ENCODE data around the gene PTPN3.
A peak's percentile ranks its signal among the peaks of the same experiment; 100 is the strongest.

PTPN3 gene

DNA sequence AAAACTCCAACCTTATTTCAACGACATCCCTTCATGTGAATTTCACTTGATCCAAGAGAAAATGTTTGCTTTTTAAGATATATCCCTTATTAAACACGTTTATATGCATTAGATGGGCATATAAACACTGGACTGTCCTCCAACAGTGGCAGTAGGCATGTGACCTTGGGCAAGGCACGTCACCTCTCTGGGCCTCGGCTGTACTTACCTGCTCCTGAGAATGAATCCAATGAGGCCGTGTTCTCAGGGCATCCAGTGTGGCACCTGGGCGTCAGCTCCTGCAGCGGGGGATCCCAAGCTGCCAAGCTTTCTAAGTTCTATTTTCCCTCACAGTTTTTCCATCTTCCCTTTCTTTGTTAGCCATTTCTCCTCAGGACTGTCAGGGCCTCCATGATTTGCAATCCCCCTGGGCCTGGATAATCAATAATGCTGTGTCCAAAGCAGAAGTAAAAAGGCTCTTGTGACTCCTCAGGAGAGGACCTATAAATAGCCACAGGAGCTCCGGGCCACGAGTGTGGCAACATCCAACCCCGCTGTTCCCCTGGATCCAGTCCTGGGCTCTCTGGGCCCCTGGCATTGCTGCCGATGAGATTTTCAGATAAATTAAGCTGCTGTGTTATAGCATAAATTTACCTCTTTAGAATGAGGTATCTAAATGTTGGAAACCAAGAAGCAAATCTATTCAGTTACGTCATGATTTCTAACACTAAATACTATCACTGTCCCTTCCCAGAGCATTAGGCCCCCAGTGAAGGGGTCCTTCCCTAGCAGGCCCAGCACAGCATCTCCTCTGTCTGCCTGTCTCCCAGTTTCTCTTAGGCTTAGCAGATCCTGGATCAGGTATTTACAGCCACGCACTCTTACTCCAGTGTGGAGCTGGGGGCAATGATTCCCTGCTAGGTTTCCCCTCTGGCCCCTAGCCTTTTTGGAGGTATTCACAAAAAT, 76.8 kb downstream of the PTPN3 start:
- no peak for DNase-seq

GRCh38 chr9:109419531-109419930, 78.6 kb downstream of the PTPN3 start:
- no peak for DNase-seq

DNA sequence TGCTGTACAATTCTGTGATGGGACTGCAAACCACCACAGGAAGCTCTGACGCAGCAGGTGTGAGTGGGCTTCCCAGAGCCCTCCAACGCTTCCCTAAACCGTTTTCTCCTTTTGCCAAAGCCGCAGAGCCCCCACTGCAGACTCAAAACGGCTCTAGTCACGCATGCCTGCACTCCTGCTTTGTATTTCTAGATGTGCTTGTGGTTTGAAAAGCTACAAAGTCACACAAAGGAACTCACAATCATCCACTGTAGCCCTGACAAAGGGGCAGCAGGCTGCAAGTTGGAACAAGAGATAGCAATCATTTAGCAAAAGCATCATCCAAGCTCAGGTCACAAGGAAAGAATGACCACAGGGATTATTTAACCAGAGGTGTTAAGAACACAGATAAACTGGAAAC, 79.3 kb downstream of the PTPN3 start:
- no peak for DNase-seq

- DNase-seq: no peak
Measured at GRCh38 chr9:109417585-109418544, 80.2 kb downstream of the PTPN3 start.

DNA sequence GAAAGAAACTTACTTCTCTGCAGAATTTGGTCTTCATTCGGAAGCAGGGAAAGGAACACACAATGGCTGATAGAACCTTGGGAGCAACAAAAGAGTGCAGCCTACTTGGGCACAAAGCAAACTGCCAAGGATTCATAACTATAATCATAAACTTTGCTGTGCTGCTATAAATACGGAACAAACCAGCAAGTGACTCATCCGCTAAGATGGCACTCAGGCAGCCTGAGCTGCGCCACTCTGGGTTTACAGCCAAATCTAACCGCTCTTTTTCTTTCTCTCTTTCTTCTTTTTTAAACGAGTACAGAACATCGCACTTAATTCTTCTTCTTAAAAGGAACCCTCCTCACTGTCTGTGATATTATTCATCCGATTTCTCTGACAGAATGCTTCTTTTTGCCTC, 81.1 kb downstream of the PTPN3 start:
- no peak for DNase-seq

DNA sequence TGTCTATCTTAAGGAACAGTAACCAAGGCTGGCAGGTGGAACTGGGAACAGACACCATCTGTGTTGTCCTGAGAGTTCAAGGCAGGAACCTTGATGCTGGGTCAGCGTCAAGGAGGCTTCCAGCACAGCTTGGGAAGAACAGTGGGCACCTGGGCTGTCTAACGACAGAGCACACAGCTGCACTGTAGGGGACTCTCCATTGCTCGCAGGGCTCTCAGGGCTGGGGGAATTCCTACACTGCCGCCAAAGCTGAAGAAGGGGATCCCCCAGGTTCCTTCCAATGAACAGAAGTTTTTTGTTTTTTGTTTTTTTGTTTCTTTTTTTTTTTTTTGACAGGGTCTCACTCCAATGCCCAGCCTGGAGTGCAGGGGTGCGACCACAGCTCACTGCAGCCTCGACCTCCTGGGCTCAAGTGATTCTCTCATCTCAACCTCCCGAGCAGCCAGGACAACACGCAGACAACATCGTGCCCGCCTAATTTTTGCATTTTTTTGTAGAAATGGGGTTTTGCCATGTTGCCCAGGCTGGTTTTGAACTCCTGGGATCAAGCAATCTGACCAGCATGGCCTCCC, 81.9 kb downstream of the PTPN3 start:
- no peak for DNase-seq

DNA sequence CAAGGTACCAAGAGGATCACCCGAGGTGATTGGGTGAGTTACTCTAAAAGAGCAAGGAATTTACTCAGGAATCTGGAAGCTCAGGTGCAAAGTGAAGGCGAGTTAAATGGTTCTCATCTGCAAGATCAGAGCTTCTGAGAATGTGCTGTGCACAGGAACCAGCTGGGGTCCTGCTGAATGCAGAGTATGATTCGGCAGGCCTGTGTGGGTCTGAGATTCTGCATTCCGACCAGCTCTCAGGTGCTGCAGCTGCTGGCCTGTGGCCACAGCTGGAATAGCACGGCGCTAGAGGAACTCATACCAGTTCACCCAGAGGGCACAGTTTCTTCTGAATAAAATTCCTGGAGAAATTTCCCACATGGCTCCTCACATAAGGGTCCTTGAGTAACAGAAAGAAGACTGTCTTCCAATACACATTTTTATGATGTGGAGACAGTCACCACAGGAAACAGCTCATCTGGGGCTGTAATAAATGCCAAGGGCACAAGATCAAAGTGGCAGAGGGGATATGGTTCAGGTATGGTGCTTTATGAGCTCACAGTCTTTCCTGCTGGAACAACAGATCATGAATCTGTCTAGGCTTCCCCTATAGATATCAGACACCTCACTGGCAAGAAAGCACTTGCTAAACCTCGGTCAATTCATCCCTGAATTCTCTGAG, 83.9 kb downstream of the PTPN3 start:
- DNase-seq: no peak

GRCh38 chr9:109411798-109412352, 86.2 kb downstream of the PTPN3 start:
- peak; percentile 38 for DNase-seq

DNA sequence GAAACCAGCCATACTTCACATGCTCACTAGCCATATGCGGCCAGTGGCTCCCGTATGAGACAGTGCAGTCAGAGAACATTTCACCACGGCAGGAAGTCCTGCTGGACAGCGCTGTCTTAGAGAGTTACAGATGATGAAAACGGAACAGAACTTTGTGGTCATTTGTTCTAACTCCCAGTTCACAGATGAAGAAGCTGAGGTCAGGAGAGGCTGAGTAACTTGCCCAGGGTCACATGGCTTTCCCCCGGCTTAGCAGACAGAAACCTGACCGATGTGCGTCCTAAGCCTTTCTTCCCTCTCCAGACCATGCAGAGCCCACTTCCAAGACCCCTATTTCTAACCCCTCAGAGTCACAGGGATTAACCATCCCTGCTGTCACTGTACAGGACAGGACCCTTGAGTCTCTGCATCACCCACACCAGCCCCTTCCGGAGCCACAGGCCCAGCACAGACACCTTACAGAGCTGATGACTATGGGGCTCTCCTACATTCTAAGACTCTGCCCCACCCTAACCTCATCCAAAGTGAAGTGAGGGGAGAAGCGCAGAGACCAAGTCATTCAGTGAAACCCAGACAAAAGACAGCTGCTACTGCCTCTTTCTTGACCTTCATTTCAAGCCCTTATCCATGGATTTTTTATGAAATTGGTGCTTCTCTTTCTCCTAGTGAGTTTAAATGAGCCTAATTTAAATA, 86.9 kb downstream of the PTPN3 start:
- no peak for DNase-seq

DNA sequence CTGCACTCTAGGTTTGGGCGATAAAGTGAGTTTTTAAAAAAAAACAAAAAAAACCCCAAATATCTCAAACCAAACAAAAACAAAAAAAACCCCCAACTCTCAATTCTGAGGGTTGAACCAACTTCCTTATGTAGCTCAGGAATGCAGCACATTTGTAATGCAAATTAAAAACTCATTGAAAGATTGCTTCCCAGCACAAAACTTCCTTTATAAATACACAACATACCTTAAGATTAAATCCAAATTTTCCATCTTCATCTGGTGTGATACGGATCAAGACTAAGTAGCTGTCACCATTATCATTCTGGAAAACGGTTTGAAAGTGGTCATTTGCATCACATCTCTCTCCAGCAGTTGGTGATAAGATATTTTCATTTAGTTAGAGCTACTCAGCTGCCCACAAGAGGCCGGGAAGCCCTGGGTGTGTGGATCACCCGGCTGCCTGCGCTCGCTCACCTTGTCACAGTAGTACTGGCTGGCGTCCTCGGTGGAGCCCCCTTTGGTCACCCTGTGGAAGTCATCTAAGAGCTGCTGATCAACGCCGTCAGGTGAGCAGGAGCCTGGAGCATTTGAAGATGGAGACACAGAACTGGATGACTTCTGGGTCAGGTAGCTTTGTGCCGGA, 88.2 kb downstream of the PTPN3 start:
- DNase-seq: no peak

GRCh38 chr9:109408759-109409462, 89.2 kb downstream of the PTPN3 start:
- DNase-seq: no peak

DNA sequence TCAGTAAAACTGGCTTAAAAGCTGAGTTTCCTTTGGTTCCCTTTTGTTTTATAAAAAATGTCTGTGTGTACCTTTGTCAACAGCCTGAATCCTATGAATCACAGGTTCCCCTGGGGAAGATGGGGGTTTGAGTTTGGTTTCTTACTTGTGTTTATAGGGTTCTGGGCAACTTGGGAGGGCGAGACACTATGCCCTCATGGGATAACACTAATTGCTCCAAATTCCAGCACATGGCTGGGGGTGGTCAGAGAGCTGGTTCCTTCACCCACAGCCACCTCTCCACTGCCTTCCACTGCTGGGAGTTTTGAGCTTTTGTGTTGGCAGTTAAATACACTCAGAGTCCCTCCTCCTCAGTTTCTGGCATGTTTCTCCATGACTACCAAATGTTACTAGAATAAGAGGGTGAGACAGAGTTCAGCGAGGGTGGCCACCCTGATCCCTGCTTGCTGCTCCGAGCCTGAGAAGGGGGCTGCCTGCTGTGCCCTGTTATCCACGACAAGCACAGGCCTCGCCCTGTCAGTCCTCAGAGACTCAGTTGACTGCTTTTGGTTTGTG, 94.3 kb downstream of the PTPN3 start:
- peak; percentile 23 for DNase-seq

DNA sequence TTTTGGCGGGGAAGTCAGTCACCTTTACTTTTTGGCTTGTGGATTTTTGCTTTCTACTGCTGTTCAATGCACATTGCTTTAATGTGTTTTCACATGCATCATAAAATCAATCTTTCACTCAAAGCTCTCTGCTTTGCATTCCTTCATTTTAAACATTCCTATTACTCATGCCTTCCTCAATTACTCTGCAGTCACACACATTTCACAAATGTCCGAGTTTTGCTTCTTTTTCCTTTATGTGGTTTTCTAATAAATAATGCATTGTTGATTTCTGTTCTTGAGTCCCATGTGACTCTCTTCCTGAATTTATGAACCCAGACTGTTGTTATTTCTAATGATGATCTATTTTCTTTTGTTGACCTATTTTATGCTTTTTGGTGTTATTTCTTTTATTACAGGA, 95.0 kb downstream of the PTPN3 start:
- DNase-seq: peak; percentile 38

DNA sequence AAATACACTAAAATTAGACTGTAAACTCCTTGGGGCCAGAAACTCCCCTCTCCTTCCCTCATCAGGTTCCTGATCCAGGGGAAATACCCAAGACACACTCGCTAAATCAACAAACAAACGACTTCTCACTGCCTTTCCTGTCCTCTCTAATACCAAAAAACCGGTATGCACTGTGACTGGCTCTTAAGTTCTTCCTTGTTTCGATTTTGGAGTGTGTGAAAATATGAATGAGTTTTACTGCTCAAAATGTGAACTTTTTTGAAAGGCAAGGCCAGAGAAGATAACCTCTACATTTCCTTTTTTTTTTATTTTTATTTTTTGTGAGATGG, 96.2 kb downstream of the PTPN3 start:
- DNase-seq: no peak

DNA sequence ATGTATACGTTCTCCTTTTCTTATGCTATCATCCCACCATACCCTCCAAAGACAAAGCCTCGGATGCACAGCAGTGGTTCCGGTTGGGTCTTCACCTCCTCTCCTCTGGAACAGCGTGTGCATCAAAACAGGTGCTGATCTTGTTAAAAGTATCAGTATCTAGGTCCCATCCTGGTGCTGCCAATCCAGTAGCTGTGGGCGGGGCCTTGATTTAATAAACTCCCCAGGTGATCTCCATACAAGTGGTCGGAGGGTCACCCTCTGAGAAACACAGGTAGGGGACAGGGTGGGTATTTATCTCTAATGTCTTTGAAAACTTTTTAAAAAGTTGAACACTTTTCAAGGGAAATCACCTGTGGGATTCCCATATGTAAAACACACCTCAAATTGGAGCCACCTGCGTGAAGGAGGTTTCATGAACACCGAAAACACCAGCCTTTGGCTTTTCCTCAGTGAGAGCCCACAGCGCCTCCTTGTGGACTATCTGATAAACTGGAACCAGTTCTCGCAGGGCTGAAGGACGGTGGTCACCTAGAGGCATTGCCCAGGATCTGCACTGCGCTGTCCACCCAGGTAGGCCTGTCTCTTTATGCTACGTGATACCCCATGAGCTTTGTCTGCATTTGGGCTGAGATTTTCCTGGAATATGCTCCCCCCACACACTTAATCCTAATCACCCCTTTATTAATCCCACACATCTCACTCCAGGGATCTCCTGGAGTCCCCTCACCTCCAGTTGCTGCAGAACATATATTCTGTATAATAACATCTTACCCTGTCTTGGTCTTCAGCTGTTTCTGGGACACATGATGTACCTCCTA, 96.7 kb downstream of the PTPN3 start:
- peak; percentile 36 for DNase-seq

GRCh38 chr9:109399258-109399767, 98.8 kb downstream of the PTPN3 start:
- no peak for DNase-seq

DNA sequence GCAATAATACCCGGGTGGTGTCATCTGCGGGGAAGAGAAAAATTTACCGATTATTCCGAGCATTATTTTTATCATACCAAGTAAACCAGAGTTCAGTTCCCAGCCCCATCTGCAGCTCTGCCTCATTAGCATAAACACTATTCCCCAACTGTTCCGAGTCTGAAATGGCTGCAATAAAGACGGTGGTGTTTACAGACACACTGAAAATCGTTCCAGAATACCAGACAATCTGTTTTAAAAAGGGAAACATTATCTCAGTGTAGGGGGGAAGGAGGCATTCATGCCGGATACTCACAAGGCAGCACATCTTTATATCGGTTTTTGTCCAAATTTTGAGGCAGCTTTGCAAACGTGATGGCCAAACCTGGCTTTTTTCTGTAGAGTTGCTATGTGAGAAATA, 106.9 kb downstream of the PTPN3 start:
- no peak for DNase-seq

- no peak for DNase-seq
Measured at GRCh38 chr9:109387856-109388255, 110.3 kb downstream of the PTPN3 start.

DNA sequence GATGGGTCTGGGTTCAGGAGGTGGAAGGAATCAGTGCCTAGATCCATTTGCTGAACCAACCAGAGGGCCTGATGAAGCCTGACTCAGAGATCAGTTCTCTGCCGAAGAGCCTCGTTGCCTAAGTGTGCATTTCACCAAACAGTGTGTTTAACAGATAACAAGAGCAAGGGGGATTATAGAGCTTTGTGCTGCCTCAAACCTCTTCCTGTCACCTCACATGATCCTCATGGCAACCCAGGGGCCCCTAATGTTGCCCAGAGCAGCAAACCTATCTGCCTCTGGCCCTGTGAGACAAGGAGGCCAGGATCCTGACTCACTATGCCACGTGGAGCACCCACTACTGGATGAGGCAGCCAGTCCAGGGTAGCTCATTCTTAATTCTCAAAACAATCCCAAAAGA, 110.9 kb downstream of the PTPN3 start:
- no peak for DNase-seq
